ENCODE results near the gene MFF.
"Not testable (repeated sequence)": the region's sequence is repeated elsewhere in the genome, so short reads cannot be mapped to it uniquely, and the experiment has no call there.

Gene MFF

DNA sequence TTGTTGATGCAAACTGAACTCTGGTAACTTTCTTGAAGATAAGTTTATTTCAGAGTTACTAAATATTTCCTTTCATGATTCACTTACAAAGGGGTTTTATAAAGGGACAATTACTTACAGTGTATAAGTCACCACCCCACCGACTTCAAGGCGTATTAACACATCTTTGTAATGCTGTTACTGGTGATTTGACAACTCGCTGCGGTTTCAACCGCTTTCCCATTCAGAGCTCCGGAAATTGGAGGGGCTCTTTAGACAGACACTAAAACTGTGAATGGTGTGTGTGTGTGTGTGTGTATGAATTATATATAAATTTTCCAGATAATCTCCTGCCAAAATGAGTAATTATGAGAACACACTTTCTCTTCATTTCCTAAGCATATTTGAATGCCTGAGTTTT is 49.1 kb downstream of the MFF start:
- no peak overlapping the region for H3K4me3 ChIP-seq (ENCODE audit: low read depth, low read length)
- TF ChIP-seq, protein P1, sequence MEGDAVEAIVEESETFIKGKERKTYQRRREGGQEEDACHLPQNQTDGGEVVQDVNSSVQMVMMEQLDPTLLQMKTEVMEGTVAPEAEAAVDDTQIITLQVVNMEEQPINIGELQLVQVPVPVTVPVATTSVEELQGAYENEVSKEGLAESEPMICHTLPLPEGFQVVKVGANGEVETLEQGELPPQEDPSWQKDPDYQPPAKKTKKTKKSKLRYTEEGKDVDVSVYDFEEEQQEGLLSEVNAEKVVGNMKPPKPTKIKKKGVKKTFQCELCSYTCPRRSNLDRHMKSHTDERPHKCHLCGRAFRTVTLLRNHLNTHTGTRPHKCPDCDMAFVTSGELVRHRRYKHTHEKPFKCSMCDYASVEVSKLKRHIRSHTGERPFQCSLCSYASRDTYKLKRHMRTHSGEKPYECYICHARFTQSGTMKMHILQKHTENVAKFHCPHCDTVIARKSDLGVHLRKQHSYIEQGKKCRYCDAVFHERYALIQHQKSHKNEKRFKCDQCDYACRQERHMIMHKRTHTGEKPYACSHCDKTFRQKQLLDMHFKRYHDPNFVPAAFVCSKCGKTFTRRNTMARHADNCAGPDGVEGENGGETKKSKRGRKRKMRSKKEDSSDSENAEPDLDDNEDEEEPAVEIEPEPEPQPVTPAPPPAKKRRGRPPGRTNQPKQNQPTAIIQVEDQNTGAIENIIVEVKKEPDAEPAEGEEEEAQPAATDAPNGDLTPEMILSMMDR (IDR thresholded peaks at IDR 0.05; ENCODE audit: borderline replicate concordance, insufficient read depth, low read depth, low read length): no peak

DNA sequence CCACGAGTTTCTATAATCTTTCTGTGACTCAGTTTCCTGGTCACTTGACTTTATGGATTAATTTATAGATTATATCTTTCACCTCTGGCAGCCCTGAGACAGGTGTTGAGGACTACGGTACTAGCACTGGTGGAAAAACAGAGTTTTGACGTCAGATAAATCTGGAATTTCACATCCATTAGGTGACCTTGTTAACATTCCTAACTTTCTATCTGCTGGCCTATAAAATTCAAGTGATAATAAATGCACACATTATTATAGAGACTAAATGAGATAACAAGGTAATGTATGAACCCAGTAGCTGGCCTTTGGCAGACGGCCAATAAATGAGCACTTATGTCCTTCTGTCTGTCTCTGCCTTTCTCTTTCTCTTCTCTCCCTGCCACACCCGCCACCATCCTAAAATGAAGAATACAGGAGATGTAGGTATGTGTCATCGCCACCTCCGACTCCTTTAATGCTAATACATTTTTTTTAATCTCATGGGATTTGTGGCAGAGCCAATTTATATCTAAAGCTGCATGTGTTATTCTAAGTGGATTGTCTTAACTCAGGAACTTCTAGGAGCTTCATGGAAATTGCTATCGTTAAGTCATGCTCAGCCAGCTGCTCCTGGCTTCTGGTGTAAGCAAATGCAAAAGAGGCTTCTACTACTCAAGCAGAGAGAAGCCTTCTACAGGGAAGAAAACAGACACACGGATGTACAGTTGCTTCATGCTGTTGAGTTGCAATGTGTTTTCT is 51.8 kb downstream of the MFF start:
- no peak overlapping the region for H3K4me3 ChIP-seq (ENCODE audit: low read depth, low read length)
- TF ChIP-seq, protein P1 (IDR thresholded peaks at IDR 0.05; ENCODE audit: borderline replicate concordance, insufficient read depth, low read depth, low read length): no peak

DNA sequence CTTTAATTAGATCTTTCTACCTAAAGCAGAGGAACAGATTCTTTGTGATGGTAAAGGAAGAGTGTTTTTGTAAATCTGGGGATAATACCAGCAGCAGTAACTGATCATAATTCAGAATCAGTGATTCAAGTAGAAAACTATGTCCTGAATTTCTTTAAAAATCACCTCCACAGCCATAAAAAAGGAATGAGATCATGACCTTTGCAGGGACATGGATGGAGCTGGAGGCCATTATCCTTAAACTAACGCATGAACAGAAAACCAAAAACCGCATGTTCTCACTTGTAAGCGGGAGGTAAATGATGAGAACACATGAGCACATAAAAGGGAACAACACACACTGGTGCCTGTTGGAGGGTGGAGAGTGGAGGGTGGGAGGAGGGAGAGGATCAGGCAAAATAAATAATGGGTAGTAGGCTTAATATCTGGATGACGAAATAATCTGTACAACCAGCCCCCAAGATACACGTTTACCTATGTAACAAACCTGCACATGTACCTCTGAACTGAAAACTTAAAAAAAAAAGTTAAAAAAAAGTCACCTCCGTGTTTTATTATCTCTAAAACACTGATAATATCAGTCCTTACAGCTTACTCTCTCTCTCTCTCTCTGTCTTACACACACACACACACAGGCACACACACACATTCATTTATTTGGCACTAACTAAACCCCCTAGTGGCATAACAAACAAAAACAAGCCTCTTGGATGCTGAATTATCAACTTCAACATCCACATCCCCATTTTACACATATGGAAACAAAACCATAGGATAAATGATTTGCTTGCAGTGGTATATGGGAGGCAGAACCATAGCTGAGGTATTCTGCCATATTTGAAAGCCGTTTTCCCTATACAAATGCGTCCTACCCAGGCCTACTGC is 52.7 kb downstream of the MFF start:
- TF ChIP-seq, protein P1 (IDR thresholded peaks at IDR 0.05; ENCODE audit: borderline replicate concordance, insufficient read depth, low read depth, low read length): peak; percentile 15; the same call in 1 of the 2 replicates
- H3K4me3 ChIP-seq (ENCODE audit: low read depth, low read length): no peak overlapping the region

DNA sequence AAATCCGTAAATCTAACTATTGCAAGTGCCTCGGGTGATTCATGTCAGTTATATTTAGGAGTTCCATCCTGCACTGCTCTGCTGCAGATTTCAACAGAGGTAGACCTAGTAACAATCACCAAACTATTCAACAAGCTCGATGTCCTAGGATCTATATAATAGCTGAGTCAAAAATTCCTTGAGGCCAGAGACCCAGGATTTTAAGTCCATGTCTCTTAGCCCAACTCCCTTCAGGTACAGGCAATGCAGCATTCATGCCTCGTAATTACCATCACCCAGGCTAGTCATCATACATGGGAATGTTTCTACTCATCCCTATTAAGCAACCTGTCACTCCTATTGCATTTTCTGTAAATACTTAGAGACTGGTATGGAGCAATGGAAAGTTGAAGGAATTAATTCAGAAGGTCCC is 53.3 kb downstream of the MFF start:
- no peak overlapping the region for H3K4me3 ChIP-seq (ENCODE audit: low read depth, low read length)
- TF ChIP-seq, protein P1 (IDR thresholded peaks at IDR 0.05; ENCODE audit: borderline replicate concordance, insufficient read depth, low read depth, low read length): no peak

DNA sequence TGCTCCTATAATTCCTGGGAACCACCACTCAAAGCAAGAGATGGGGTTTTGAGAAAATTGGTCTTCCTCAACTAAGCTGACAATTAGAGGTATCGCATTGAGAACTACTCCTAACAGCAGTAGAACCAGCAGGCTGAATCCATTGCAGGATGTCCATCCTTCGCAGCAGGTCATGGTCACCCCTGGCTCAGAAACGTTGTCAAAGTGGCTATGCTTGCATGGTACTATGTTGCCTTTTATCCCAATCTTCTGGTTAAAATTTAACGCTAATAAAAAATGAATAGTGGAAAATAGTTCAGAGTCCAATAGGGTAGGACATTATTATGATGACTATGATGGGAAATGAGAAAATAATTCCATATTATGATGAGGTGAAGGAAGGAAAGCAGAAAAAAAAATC is 54.0 kb downstream of the MFF start, which contains the start of gene TM4SF20:
Gene TM4SF20 (minus strand): TSS at position 212 of the 400 bp plus-strand sequence. CDS start 38 bp downstream, at position 174.
- H3K4me3 ChIP-seq (ENCODE audit: low read depth, low read length): no peak within 1 kb of the TSS
- TF ChIP-seq, protein P1 (IDR thresholded peaks at IDR 0.05; ENCODE audit: borderline replicate concordance, insufficient read depth, low read depth, low read length): no peak

DNA sequence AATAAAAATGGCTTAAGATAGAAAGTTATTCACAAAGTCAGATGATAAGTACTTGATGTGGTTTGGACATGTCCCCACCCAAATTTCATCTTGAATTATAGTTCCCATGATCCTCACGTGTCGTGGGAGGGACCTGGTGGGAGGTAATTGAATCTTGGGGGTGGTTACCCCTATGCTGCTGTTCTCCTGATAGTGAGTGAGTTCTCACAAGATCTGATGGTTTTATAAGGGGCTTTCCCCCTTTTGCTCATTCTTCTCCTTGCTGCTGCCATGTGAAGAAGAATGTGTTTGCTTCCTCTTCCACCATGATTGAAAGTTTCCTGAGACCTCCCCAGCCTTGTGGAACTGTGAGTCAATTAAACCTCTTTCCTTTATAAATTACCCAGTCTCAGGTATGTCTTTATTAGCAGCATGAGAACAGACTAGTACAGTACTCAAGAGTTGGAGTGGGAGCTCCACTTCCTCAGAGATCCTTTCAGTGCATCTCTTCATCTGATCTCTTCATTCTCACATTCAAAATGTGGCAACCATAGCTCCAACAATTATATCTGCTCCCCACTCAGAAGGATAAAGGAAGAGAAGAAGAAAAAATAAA is 57.3 kb downstream of the MFF start:
- H3K4me3 ChIP-seq (ENCODE audit: low read depth, low read length): not testable (repeated sequence)

DNA sequence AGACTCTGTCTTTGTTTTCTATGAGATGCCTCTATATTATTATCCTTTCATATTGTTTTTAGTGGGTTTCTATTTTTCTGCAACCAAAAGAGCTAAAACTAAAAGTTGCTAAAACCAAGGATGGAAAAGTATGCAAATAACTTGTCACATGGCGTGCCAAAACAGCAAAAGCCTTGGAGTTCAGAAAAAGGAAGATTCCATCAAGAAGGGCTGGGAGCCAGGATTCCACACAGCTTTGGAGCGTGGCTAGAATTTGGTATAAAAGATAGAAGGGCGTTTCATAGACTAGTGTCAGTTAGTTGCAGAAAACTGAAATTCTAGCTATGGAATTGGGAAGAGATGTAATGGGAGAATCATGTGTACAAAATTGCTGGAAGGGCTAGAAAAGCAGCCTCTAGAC is 58.6 kb downstream of the MFF start:
- no peak overlapping the region for H3K4me3 ChIP-seq (ENCODE audit: low read depth, low read length)
- TF ChIP-seq, protein P1 (IDR thresholded peaks at IDR 0.05; ENCODE audit: borderline replicate concordance, insufficient read depth, low read depth, low read length): no peak
